Keratinocyte (primary cell): ENCODE data around the gene SPAG16. TPM values are rescaled to one million over a fixed set of nuclear protein-coding genes. Genes with fewer than 3 reads are reported as not detected.

Experiments used
- DNase-seq: peaks from one replicate; pipeline ENCODE4 v3.0.0-alpha.2; 2011; ENCODE audit warnings: low read depth, missing footprints, low spot score
- FAIRE-seq: peaks from 2 replicates; lab custom pipeline; 2011; peaks lifted over from hg19 to GRCh38; lab: Jason Lieb, UNC
- H2AFZ ChIP-seq: 2 replicates; pipeline ENCODE4 v1.6.0; 2012; ENCODE audit warnings: low read length, control low read depth, inconsistent platforms; ENCODE audit not compliant: control insufficient read depth
- H3K27ac ChIP-seq: 2 replicates; pipeline ENCODE4 v1.5.1; 2011; ENCODE audit warnings: low read length; ENCODE audit not compliant: control insufficient read depth, insufficient read depth
- H3K27me3 ChIP-seq: 3 replicates; pipeline ENCODE4 v1.6.0; 2011; ENCODE audit warnings: low read length; ENCODE audit not compliant: control insufficient read depth, insufficient read depth; ENCODE audit errors: extremely low read depth
- H3K36me3 ChIP-seq, 2 experiments: 2 replicates in 1 of 2; 3 replicates in 1 of 2; pipeline ENCODE4 v1.5.1; 2011; ENCODE audit warnings: low read length in 2 of 2, mild to moderate bottlenecking in 1 of 2; ENCODE audit not compliant: control insufficient read depth in 2 of 2, insufficient read depth in 2 of 2; ENCODE audit errors: extremely low read depth in 1 of 2
- H3K4me1 ChIP-seq: 3 replicates; pipeline ENCODE4 v1.5.1; 2011; ENCODE audit warnings: low read length; ENCODE audit not compliant: control insufficient read depth, insufficient read depth; ENCODE audit errors: extremely low read depth
- H3K4me2 ChIP-seq: 3 replicates; pipeline ENCODE4 v1.6.0; 2011; ENCODE audit warnings: low read depth, low read length; ENCODE audit not compliant: control insufficient read depth, insufficient read depth; ENCODE audit errors: extremely low read depth
- H3K4me3 ChIP-seq, 3 experiments: fragments of 200-600 bp in 1 of 3; sonication (generic) in 1 of 3; 2 replicates in 2 of 3; 3 replicates in 1 of 3; pipeline ENCODE4 v1.5.1; 2011 to 2016; ENCODE audit warnings: low read length in 3 of 3, mild to moderate bottlenecking in 3 of 3, control low read depth in 2 of 3, inconsistent platforms in 1 of 3, low read depth in 1 of 3, mixed read lengths in 1 of 3, mixed run types in 1 of 3, moderate library complexity in 1 of 3; ENCODE audit not compliant: control insufficient read depth in 2 of 3, insufficient read depth in 2 of 3; ENCODE audit errors: extremely low read depth in 1 of 3
- H3K79me2 ChIP-seq: 2 replicates; pipeline ENCODE4 v1.6.0; 2012; ENCODE audit warnings: low read length; ENCODE audit not compliant: control insufficient read depth, insufficient read depth
- H3K9ac ChIP-seq: 3 replicates; pipeline ENCODE4 v1.6.0; 2011; ENCODE audit warnings: low read length; ENCODE audit not compliant: control insufficient read depth, insufficient read depth; ENCODE audit errors: extremely low read depth
- H3K9me1 ChIP-seq: 3 replicates; pipeline ENCODE4 v1.6.0; 2011; ENCODE audit warnings: low read length; ENCODE audit not compliant: control insufficient read depth, insufficient read depth; ENCODE audit errors: extremely low read depth
- H3K9me3 ChIP-seq: 2 replicates; pipeline ENCODE4 v1.5.1; 2012; ENCODE audit warnings: low read depth, low read length; ENCODE audit not compliant: control insufficient read depth
- H4K20me1 ChIP-seq: 3 replicates; pipeline ENCODE4 v1.6.0; 2011; ENCODE audit warnings: low read length; ENCODE audit not compliant: control insufficient read depth, insufficient read depth; ENCODE audit errors: extremely low read depth
- CTCF ChIP-seq, 3 experiments: IDR thresholded peaks in 1 of 3; conservative IDR thresholded peaks in 1 of 3; optimal IDR thresholded peaks in 1 of 3; 2 replicates in 2 of 3; 3 replicates in 1 of 3; pipeline versions ENCODE3 to v1.5.1; 2011; ENCODE audit warnings: low read length in 3 of 3, mild to moderate bottlenecking in 3 of 3, moderate library complexity in 2 of 3, control low read depth in 1 of 3, inconsistent platforms in 1 of 3; ENCODE audit not compliant: insufficient read depth in 2 of 3; ENCODE audit errors: extremely low read depth in 1 of 3
- EZH2 ChIP-seq: IDR thresholded peaks from one replicate; pipeline ENCODE4 v1.6.1; 2012; ENCODE audit warnings: inconsistent platforms, mild to moderate bottlenecking, low read length, moderate library complexity
- dilution Hi-C: fragments of 300-500 bp; cut with MboI; formaldehyde crosslinking; loops from one replicate; pipeline ENCODE4 v1.7.0; 2020; ENCODE audit warnings: low sequenced_read_pairs; ENCODE audit not compliant: extremely low pct_ligation_motif_present
- polyA plus RNA-seq, 5 experiments: library from polyadenylated mRNA; depleted of rRNA in 3 of 5; stranded (reverse) in 3 of 5; stranded (forward) in 1 of 5; unstranded in 1 of 5; fragments of >200 nt; gene quantifications; 1 replicate in 1 of 5; 2 replicates in 3 of 5; 3 replicates in 1 of 5; pipeline versions ENCODE4 v1.2.1 to v1.2.3, GENCODE V29; 2011 to 2012; ENCODE audit warnings: missing spikeins in 2 of 5, low read depth in 1 of 5, low replicate concordance in 1 of 5

Gene SPAG16
- polyA plus RNA-seq, 1 donor (not counting 4 experiments of a cell fraction or from before 2014, with no cell fraction given): 19.6 TPM

- FAIRE-seq (no peak), DNase-seq (no peak)
- H2AFZ ChIP-seq: no peak overlapping the region
- no peaks in the 10 kb centered on the region for H3K9me1 ChIP-seq
- no peak overlapping the region for H3K4me3 ChIP-seq
- H3K36me3 ChIP-seq: no peaks in the 10 kb centered on the region
- H3K4me1 ChIP-seq: no peaks in the 10 kb centered on the region
- dilution Hi-C loops: no loop called here
- H3K9me3 ChIP-seq: no peaks in the 10 kb centered on the region
- H3K27me3 ChIP-seq: no peaks in the 10 kb centered on the region
- no peaks in the 10 kb centered on the region for H4K20me1 ChIP-seq
- H3K9ac ChIP-seq: no peak overlapping the region
- TF ChIP-seq CTCF (optimal IDR thresholded peaks at IDR 0.05 in 1 of 3, IDR thresholded peaks at IDR 0.05 in 1 of 3, conservative IDR thresholded peaks at IDR 0.05 in 1 of 3; ENCODE audit: extremely low read depth in 1 of 3, insufficient read depth in 2 of 3, low read length in 3 of 3) (no peak), EZH2 (no peak)
- H3K79me2 ChIP-seq: no peaks in the 10 kb centered on the region
- no peak overlapping the region for H3K4me2 ChIP-seq
- H3K27ac ChIP-seq: no peak overlapping the region
Observed at GRCh38 chr2:214328941-214329340, 1044.7 kb downstream of the SPAG16 start.

- H3K9me3 ChIP-seq: no peaks in the 10 kb centered on the region
- TF ChIP-seq CTCF (optimal IDR thresholded peaks at IDR 0.05 in 1 of 3, IDR thresholded peaks at IDR 0.05 in 1 of 3, conservative IDR thresholded peaks at IDR 0.05 in 1 of 3; ENCODE audit: extremely low read depth in 1 of 3, insufficient read depth in 2 of 3, low read length in 3 of 3) (no peak), EZH2 (no peak)
- FAIRE-seq: no peak
- H3K4me3 ChIP-seq: no peak overlapping the region
- H3K79me2 ChIP-seq: no peaks in the 10 kb centered on the region
- H4K20me1 ChIP-seq: no peaks in the 10 kb centered on the region
- no peaks in the 10 kb centered on the region for H3K4me1 ChIP-seq
- H2AFZ ChIP-seq: no peak overlapping the region
- dilution Hi-C loops: no loop called here
- H3K9ac ChIP-seq: no peak overlapping the region
- no peak for DNase-seq
- no peaks in the 10 kb centered on the region for H3K27me3 ChIP-seq
- H3K9me1 ChIP-seq: no peaks in the 10 kb centered on the region
- no peak overlapping the region for H3K4me2 ChIP-seq
- no peaks in the 10 kb centered on the region for H3K36me3 ChIP-seq
- H3K27ac ChIP-seq: no peak overlapping the region
Observed at GRCh38 chr2:214341646-214342045, 1057.4 kb downstream of the SPAG16 start.
